Stimulated activated CD4-positive, alpha-beta T cell treated with anti-CD3 and anti-CD28 coated beads, Interleukin-1b, Interleukin-23, amount 100 ng/mL, for 1 hour (primary cell): Measurements from ENCODE around the gene JPH3.

Experiments used
- DNase-seq, 2 donors: peaks; one replicate each; pipeline ENCODE4 v3.0.0-alpha.2; 2020; ENCODE audit warnings: low read depth in 2 of 2

The JPH3 gene

DNA sequence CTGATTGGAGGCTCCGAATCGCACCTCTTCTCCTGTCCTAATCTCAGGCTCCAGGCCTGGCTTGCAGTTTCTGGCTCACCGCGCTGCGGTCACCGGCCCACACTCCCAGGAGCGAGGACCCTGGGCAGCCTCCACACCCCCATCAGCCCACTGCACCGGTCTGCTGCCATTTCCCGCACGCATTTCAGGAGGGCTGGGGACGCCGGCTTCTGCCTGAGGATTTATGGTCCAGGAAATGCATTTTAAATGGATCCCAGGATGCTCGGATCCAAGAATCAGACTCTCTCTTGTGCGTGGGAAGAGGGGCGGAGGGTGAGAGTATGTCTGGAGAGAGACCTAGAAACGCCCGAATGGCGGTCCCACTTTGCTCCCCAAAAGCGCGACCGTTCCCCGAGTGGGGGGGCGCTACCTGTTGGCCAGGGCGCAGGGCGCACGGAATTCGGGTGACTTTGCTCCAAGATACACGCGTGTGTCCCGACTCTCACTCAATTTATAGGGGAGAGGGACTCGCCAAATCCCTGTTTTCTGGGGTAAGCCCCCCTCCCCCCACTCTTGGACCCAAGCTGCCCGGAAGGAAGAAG, 817 bp upstream of the JPH3 start:
- no peak for DNase-seq

DNA sequence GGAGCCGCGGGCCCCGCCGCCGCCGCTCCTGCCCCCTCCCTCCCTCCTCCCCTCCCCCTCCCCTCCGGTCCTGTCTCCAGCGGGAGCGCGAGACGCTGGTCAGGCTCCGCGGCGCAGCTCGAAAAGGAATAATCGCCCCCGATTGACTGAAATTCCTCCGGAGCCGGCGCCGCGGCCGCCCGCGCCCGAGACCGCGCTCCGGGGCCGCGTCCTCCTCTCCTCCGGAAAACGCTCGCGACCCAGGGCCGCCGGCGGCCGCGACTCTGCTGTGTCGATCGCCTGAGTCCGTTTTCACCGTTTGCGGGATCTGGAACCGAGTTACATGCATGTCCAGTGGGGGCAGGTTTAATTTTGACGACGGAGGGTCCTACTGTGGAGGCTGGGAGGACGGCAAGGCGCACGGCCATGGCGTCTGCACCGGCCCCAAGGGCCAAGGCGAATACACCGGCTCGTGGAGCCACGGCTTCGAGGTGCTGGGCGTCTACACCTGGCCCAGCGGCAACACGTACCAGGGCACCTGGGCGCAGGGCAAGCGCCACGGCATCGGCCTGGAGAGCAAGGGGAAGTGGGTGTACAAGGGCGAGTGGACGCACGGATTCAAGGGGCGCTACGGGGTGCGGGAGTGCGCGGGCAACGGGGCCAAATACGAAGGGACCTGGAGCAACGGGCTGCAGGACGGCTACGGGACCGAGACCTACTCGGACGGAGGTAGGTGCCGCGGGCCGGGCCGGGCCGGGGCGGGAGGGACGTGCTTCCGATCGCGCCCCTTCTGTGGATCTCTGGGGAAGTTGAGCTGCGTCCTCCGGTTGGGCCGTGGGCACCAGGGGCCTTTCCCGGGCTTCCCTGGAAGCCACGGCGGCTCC, 744 bp downstream of the JPH3 start:
- DNase-seq, result no peak

DNA sequence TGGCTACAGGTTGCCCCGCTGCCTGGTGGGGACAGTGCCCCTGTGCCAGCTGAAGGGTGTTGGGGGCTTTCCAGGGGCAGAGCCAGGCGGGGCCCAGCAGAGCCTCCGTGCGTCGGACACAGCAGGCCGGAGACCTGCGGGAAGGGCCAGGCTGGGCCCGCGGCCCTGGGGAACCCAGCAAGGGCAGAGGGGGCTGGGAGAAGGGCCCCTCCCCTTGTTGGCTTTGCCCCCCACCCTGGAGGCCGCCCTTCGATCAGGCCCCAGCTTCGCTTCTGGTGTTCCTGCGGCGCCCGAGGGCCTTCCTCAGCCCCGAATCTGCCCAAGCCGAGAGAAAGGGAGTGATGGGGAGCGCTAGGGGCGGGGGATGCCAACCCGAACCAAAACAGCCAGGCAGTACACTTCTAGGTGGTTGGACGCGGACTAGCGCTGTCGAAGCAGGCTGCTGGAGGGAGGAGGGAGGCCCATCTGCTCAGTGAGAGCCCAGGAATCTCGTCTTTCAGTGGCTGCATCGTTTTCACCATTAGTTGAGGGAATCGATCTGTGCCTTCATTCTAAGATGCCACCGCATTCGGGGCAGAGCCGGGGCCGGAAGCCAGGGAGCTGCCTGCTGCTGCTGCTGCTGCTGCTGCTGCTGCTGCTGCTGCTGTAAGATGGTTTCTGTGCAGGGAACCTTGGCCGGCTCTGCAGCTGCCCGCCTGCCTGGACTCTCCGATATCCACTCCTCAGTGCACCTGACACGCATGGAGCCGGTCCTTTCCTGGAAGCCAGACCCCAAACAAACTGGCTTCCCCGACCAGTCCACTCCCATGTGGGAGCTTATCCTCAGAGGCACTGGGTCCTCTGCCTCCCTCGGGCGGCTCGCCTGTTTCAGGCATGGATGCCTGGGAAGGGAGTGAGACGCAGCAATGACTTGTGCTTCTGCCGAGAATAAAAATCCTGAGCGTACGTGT, 1.7 kb downstream of the JPH3 start:
- DNase-seq, result no peak

DNA sequence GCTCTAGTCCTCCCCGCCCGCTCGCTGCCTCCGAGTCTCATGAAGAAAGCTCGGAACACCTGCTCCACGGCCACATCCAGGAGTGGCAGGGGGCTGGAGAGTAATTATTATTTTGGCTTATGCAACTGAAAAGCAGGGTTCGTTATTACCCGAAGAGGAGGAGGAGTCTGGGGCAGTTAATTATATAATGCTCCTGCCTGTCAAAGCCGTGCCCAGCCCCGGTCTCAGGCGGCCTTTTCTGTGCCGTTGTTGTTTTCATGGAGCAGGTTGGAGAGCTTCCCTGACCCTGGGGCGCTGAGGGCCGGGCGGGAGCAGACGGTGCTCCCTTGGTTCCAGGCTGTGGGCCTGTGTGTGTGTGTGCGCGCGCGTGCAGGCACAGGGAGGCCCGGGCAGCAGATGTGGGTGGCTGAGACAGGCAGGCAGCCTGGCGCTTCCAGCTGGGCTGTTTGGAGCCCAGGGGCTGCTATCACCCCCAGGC, 2.4 kb downstream of the JPH3 start:
- DNase-seq, result no peak

DNA sequence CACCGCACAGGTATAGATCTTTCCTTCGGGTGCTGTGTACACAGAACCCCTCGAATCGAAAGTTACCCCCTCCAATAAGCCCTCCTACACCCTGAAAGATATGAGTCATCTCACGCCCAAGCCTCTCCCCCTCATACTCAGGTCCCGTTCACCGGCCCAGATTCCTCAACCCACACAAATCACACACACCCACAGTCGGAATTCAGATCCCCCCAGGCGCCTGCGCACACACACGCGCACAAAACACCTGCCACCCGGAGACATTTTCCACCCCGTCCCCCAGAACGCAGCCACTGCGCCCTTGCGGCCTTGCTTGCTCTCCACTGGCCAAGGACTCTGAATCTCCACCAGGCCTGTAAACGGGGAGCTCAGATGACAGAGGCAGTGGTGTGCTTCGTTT, 4.9 kb downstream of the JPH3 start:
- no peak for DNase-seq

DNA sequence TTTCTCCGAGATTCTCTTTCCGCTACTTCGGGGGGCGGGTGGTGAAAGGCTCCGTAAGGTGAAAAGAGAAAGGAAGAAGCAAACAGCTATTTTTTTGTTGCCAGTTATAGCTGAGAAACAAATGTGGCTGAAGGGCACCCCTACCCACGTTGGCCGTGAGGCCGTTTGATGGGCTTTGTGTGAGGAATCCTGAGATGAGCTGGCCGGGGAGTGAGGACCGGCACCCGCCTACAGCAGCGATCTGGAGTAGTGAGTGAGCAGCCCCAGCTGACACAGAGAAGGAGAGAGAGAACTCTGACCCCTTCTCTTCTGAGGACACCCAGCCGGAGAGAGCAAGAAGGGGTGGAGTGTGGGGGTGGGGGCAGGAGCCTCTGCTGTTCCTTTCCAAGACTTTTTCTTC, 5.6 kb downstream of the JPH3 start:
- DNase-seq, result no peak

DNA sequence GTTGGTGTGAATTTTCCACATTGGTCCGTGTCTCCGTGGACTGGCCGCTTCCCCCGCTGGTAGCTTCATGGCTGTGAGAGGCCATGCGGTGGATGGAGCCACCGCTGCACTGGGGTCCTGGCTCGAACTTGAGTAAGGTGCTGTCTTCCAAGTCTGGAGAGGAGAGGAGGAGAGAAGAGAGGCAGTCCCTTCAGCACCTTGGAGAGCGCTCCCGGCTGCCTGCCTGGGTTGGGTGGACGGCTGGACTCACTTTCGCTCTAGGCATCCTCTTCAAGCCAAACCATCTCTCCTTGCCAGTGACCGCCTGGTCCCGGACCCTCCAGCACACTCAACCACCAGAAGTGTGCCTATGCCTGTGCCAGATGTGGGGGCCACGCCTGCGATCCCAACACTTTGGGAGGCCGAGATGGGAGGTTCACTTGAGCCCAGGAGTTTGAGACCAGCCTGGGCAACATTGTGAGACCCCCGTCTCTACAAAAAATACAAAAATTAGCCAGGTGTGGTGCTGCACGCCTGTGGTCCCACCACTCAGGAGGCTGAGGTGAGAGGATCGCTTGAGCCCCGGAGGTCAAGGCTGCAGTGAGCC, 6.2 kb downstream of the JPH3 start:
- DNase-seq, result peak in 1 of 2 donors; percentile 16

DNA sequence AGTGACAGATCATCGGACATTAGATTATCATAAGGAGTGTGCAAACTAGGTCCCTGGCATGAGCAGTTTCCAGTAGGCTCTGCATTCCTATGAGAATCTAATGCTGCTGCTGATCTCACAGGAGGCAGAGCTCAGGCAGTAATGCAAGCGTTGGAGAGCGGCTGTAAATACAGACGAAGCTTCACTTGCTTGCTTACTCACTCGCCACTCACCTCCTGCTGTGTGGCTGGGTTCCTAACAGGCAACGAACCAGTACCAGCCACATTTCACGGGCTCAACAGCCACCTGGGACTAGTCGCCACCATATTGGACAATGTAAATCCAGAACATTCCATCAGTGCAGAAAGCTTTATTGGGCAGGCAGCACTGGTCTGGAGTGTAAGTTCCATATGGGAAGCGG, 7.7 kb downstream of the JPH3 start:
- no peak for DNase-seq

DNA sequence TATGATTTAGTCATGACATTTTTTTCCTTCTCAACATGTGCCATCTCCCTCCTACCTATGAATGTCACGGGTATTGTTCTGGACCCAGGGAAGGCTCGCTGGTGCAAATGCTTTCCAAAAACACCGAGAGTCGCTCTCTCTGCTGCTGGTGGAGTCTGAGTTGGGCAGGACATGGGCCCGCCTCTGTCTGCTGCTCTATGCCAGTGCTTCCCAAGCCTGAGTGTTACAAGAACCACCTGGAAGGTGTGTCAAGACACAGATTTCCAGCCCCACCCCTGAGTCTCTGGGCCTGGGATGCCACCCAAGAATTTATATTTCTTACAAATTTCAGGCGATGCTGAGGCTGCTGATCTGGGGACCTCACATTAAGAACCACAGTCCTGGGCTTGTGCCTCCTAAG, 9.1 kb downstream of the JPH3 start:
- no peak for DNase-seq

DNA sequence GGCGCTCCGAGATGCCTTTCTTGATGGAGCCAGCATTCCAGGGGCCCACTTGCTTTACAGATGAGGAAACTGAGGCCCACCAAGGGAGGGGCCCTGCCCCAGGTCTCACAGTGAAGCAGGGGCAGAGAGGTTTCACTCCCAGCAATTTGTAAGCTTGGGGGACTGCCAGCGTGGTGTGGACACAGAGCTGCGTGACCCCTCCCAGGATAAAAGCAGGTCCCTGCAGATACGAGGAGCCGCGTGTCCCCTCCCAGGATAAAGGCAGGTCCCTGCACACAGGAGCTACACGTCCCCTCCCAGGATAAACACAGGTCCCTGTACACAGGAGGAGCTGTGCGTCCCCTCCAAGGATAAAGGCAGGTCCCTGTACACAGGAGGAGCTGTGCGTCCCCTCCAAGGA, 11.7 kb downstream of the JPH3 start:
- DNase-seq, result no peak

DNA sequence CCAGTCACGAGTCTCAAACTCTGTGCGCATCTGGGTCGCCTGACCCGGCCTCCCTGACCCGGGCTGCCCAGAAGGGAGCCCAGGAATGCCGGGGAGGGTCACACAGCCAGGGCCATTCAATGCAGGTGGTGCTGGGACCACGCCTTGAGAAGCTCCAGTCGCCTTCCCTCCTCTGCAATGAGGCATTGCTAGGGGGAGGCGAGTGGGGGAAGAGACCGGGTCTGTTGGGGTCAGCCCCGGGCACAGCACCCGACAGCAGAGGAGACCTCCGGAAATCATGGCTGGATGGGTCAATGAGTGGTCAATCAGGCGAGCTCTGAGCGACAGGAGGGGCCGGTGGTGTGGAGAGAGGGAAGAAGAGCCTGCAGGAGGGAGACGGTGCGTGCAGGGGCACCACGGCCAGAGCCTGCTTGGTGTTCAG, 13.3 kb downstream of the JPH3 start:
- DNase-seq, result no peak

DNA sequence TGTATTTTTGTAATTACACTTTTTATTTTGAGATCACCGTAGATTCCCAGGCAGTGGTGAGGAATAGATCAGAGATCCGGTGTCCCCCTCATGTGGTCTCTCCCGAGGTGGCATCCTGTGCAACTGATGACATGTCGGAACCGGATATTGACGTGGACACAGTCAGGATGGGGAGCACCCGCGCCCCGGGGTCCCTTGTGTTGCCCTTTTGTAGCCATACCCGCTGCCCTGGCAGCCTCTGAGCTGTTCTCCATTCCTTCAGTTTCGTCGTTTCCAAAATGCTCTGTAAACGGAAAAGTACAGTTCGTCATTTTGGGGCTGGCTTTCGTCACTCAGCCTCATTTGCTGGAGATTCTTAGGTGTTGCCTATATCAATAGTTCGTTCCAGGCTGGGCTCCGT, 14.2 kb downstream of the JPH3 start:
- DNase-seq, result no peak

DNA sequence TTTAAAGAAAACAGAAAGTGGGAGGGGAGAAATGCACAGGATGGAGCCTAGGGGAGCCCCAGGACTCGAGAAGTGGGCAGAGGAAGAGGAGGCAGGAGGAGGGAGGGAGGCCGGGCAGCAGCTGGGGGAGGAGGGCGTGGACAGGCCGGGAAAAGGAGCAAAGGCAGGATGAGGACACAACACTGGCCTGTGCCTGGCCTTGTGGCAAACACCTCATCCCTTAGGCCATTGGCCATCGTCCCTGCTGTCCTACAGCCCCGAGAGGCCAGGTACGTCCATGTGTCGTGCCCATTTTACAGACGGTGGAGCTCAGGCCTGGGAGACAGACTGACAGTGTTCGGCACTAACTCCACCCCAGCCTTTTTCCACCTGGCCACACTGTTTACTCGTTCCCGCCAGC, 15.9 kb downstream of the JPH3 start:
- DNase-seq, result no peak

DNA sequence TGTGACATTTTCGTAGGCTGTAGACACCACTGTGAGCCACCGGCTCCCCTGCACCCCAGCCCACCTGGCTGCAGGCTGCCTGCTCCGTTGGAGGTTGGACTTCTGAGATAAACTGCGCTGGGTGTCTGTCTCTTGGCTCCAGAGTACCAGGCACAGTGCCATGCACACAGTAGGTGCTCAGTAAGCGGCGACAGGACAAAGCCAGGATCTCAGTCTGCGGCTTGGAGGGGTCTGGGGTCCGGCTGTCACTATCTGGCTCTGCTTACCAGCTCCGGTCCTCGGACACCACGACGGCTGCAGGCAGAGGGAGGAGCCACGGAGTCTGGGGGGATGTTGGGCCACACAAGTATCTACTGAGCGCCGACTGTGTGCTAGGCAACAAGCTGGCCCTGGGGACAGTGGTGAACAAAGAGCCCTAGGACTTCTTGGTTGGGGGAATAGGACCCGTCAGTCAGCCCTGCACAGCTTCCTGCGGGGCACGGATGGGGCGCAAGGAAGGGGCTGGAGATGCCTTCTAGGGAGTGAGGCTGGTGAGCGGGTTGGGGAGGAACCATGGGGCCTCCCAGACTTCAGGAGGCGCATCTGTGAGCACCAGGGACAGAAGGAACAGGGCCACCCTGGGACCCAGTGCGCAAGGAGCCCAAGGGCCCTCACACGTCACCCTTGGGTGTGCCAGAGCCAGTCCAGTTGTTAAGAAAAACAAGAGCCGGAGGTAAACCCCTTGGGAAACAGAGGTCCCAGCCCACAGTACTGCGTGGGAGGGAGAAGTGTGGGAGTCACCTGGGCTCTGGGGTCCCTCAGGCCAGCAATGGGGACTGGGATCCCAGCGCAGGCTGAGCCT, 17.3 kb downstream of the JPH3 start:
- DNase-seq, result no peak

DNA sequence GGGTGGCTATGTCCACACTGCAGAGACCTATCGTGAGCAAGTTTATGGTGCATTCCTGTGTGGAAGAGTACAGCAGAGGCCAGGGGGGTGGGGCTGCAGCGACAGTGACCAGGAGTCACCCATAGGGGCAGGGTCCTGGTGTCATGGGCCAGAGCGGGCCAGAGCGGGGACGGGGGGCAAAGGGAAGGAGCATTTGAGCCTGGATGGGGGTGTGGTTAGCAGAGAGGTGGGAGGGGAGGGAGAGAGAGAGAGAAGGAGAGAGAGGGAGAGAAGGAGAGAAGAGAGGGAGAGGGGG, 17.8 kb downstream of the JPH3 start:
- no peak for DNase-seq

DNA sequence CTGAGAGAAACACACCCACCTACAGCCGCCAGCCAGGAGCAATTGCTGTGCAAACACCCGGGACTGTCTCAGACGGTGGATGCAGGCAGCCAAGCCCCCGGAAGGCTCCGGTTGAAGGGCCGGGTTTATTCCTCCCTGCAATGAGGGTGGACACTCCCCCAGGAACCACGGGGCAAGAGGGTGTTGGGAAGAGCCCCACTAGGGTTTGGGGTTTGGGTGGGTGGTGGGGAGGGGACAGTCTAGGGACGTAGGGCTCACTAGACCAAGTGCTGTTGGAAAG, 19.2 kb downstream of the JPH3 start:
- no peak for DNase-seq

DNA sequence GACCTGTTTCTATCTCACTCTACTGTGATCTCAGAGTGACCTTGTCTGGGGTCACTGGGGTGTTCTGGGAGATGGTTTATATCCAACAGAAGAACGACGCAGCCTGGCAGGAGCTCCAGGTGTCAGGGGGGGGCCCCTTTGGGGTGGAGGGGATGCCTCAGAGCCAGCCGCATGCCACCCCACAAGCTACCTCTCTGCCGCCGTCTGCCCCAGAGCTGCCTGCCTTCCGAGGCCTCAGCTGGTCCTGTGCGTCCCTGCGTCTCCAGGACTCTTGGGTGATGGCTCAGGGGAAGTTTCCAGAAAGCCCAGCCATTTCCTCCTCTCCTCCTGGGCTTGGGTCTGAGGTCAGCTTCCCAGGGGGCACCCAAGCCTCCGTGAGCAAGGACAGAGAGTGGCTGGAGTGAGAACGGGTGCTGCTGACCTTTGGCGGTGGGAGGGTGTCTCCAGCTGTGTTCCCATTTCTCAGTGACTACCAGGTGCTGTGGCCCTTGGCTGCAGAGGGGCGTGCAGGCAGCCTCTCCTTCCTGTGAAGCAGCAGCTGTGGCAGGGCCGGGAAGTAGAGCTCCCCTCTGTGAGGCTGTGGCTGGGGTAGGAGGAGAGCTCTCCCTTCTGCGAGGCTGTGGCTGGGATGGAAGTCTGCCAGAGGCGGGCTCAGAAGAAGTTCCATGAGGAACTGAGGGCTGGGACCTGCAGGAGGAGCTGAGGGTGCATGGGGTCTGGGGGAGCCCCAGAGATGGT, 19.8 kb downstream of the JPH3 start:
- DNase-seq, result no peak

DNA sequence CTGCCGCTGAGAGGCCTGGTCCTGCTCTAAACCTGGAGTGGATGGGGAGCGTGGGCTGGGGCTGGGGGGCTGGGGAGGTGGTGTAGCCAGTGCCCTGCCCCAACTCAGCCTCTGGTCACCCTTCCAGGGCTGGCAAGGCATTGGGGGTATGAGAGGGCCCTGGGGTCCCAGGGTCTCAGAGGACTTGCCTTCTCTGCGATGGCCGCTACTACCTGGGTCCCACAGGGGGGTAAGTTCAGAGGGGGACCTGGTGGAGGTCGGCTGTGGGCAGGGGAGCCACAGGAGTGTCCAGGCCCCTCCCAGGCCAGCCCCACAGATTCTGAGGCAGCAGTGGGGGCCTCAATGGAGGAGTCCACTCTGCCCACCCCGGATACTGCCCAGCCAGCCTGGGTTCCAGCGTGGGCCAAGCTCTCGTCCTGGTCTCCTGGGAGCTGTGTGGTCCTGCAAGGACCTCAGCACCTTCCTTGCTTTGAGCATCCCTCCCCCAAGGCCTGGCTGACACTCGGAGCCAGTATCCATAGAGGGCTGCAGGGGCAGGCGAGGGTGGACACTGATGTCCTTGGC, 20.5 kb downstream of the JPH3 start:
- DNase-seq, result no peak

DNA sequence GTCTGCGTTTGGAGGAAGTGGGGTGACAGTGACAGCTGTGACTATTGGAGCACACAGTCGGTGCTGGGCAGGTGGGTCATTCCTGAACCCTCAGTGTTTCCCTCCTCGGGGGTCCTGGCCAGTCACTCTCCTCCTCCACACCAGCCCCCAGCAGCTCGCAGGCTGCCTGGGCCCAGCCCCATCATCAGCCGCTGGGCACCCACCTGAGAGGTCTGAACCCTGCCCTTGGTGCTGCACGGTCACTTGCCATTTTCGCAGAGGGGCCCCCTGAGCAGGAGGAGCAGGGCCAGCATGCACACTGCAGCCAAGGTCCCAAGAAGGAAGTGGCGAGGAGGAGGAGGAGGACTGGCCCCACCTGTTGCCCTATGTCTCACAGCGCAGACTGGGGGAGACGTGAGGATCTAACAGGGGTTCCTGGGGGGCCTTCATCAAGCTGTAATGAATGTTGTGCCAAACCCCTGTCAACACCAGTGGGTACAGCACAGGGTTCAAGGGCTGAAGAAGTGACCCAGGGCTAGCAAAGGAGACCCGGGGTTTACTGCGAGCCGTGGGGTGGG, 23.0 kb downstream of the JPH3 start:
- DNase-seq, result no peak

DNA sequence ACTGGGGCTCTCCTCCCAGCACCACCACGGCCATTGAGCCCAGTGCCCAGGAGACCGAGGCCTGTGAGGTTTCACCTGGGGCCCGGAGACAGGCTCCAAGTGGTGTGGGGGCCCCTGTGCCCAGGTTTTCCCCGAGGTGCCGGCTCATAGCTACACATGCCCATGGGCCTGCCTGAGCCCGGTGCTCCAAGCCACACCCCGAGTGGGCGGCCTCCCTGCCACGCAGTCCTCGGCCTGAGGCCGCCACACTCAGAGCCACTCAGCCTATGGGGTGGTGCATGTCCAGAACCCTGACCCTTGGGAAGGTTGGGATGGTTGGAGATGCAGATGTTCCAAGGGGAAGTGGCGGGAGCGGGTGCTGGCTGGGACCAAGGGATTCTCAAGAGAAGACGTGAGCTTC, 24.1 kb downstream of the JPH3 start:
- no peak for DNase-seq
